ENCODE measurements around the gene NPHP4.

Gene NPHP4

DNA sequence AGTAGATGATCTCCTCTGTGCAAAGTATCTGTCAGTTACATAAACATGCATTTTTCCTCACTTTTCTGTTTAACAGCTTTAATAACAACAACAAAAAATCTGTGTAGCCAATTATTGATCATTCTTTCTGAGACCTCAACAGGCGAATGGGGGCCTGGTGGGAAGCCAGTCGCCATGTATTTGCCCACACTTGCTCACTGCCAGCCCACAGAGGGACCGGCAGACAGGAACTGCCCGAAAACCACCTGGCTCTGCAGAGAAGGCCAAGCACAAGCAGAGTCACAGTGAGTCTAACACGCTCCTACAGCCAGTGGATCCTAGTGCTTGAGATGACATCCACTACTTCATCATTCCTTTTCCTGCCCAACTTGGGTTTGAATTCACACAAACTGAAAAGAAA lies 56.1 kb downstream of the NPHP4 start:
- no peak for DNase-seq (ENCODE audit: low spot score)
- in situ Hi-C loops (cut with MboI; ENCODE audit: low sequenced_read_pairs, unreplicated experiment) = no loop called here
- TF ChIP-seq CTCF (IDR thresholded peaks at IDR 0.05; ENCODE audit: borderline replicate concordance, control extremely low read depth, extremely low read depth, insufficient read depth, missing control alignments) = no peak

DNA sequence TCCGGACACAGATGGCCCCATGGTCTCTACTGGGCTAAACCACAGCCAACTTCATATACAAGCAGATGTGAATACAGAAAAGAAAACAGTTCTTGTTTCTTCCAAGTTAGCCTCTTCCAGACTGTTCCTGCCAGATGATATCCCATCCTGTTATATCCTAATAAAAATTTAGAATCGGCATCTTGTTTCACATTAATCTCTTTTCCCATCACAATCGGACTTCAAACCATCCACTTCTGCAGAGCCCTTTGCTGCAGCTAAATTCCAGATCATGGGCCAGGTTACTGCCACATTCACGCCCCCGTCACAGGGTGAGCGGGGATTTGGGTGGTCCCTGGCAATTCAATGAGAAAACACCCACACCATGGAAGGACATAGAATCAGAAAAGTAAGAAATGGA lies 57.2 kb downstream of the NPHP4 start:
- in situ Hi-C loops (cut with MboI; ENCODE audit: low sequenced_read_pairs, unreplicated experiment) = no loop called here
- DNase-seq (ENCODE audit: low spot score) = peak; percentile 8
- TF ChIP-seq CTCF (IDR thresholded peaks at IDR 0.05; ENCODE audit: borderline replicate concordance, control extremely low read depth, extremely low read depth, insufficient read depth, missing control alignments) = no peak

DNA sequence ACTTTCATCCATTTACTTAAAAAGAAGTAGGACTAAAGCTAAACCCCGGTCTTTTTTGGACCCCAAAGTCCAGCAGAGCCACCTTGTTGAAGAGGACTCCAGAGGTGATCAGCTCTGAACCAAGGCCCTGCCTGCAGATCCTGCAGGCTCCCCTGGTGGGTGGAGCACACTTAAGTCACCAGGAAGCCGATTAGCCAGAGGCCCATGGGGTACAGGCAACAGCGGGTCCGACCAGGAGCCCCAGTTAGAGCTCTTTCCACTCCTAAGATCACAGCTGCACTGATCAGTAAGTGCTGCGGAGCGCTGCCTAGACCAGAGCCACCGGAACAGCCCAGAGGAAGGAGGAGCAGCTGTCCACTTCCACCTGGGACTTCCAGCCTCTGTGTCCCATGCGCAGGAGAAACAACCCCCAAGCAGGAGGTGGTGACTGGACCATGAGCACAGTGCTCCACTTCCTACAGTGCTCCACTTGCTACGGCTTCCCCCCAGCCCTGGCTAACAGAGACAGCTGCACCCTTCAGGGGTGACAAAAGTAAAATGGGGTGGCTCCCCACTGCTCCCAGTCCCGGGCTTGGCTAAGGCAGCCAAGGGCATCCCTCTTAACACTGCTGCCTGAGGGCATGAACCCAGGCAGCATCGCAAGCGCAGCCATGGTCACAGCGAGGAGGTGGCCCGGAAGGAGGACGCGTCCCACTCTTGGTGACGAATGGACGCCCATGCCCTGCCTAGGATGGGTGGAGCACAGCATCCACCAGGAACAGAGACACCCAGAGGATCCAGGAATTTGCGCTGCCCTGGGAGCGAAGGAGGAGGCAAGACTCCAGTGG lies 58.0 kb downstream of the NPHP4 start:
- DNase-seq (ENCODE audit: low spot score) = peak; percentile 11
- in situ Hi-C loops (cut with MboI; ENCODE audit: low sequenced_read_pairs, unreplicated experiment) = no loop called here
- no peak for TF ChIP-seq CTCF (IDR thresholded peaks at IDR 0.05; ENCODE audit: borderline replicate concordance, control extremely low read depth, extremely low read depth, insufficient read depth, missing control alignments)

GRCh38 chr1:5933676-5934057 lies 58.6 kb downstream of the NPHP4 start:
- in situ Hi-C loops (cut with MboI; ENCODE audit: low sequenced_read_pairs, unreplicated experiment) = no loop called here
- DNase-seq (ENCODE audit: low spot score) = peak; percentile 8
- TF ChIP-seq CTCF (IDR thresholded peaks at IDR 0.05; ENCODE audit: borderline replicate concordance, control extremely low read depth, extremely low read depth, insufficient read depth, missing control alignments) = no peak

- TF ChIP-seq CTCF (IDR thresholded peaks at IDR 0.05; ENCODE audit: borderline replicate concordance, control extremely low read depth, extremely low read depth, insufficient read depth, missing control alignments) = no peak
- DNase-seq (ENCODE audit: low spot score) = no peak
- in situ Hi-C loops (cut with MboI; ENCODE audit: low sequenced_read_pairs, unreplicated experiment) = no loop called here
Observed at GRCh38 chr1:5933050-5933449, 59.2 kb downstream of the NPHP4 start.

DNA sequence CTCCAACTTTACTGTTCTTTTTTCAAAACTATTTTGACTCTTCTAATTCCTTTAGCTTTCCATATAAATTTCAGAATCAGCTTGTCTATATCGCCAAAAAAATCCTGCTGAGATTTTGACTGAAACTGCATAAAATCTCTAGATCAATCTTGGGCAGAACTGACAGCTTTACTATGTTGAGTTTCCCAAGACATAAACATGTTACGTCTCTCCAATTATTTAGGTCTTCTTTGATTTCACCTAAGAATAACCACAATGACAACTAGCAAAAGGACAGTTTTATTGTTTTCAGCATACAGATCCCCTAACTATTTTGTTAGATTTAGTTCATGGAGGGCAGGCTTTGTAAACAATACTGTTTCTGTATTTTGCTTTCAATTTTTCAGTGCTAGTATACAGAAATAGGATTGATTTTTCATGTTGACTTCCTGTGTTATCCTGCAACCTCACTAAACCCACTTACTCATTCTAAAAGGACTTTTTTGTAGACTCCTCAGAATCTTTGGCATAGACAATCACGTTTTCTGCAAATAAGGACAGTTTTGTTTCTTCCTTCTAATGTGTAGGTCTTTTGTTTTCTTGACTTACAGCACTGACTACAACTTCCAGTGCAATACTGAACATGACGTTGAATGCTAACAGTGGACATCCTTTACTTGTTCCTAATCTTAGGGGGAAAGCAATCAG lies 63.4 kb downstream of the NPHP4 start:
- no peak for DNase-seq (ENCODE audit: low spot score)
- TF ChIP-seq CTCF (IDR thresholded peaks at IDR 0.05; ENCODE audit: borderline replicate concordance, control extremely low read depth, extremely low read depth, insufficient read depth, missing control alignments) = no peak
- in situ Hi-C loops (cut with MboI; ENCODE audit: low sequenced_read_pairs, unreplicated experiment) = no loop called here
